HCEC 1CT (cell line): Measurements from ENCODE around the gene PIK3R1.
A peak's percentile ranks its signal among the peaks of the same experiment; 100 is the strongest.
"Not testable (repeated sequence)": the region's sequence is repeated elsewhere in the genome, so short reads cannot be mapped to it uniquely, and the experiment has no call there.

ENCODE experiments used
- DNase-seq: peaks from one replicate; pipeline ENCODE4 v3.0.0-alpha.2; 2017

The PIK3R1 gene

DNA sequence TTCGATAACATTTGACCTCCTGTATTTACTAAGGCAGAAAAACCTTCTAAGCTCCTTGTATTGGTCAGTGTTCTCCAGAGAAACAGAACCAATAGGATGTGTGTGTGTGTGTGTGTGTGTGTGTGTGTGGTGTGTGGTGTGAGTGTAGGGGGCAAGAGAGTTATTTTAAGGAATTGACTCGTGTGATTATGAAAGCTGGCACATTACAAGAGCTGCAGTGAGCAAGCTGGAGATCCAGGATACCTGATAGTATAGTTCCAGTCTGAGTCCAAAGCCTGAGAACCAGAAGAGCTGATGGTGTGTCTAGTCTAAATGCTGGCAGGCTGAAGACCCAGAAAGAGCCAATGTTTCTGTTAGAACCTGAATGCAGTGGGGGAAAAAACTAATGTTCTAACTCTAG lies 21.2 kb upstream of the PIK3R1 start:
- DNase-seq, result no peak

- DNase-seq, result no peak
Measured at GRCh38 chr5:68195137-68195536, 20.4 kb upstream of the PIK3R1 start.

DNA sequence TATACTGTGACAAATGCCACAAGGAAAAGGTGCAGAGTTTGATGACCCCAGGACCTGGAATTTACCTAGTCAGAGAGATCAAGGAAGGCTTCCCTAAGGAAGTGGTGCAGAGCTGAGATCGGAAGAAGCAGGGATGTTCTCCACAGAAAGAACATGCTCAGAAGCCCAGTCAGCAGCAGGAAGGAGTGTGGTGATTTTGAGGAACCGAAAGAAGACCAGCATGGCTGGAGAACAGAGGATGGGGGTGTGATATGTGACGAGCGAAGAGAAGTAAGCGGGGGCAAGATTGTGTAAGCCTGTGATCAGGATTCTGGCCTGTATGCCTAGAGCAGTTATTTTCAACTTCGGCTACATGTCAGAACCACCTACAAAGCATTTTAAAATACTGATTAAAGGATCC lies 18.7 kb upstream of the PIK3R1 start:
- DNase-seq, result no peak

GRCh38 chr5:68200288-68200687 lies 15.3 kb upstream of the PIK3R1 start:
- DNase-seq, result no peak

DNA sequence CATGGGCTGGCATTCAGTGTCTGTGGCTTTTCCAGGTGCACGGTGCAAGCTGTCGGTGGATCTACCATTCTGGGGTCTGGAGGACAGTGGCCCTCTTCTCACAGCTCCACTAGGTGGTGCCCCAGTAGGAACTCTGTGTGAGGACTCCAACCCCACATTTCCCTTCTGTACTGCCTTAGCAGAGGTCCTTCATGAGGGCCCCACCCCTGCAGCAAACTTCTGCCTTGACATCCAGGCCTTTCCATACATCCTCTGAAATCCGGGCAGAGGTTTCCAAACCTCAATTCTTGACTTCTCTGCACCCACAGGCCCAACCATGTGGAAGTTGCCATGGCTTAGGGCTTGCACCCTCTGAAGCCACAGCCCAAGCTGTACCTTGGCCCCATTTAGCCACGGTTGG lies 4.9 kb upstream of the PIK3R1 start:
- not testable (repeated sequence) for DNase-seq

DNA sequence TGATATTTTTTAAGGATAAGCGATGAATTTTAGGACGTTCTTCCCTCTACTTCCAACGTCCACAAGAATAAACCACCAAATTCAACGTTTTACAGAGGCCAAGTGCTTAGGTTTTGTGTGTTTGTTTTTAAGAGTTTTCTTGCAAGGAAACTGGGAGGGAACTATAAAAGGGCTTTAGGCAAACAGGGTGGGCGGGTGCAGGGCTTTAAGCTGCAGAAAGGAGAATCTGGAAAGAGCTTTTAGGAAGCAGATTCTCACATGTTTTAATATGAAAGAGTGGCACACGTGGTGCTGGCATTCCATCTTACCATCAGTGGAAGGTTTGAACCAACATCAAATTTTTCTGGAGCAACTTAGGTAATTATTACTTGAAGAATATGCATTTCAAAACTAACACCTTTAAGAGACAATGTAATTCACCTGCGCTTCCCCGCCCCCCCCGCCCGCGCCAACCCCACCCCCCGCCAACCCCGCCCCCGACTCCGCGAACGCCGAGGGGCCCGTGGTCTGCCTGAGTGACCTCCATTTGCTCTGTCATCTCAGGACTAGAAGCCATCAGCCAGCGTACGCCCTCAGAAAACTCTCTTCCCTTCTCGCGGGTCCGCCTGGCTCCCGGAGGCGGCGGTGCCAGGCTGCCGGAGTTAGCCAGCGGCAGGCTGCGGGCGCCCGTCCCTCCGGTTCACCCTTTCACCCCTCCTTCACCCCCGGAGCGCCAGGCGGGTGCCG lies 911 bp upstream of the PIK3R1 start:
- no peak for DNase-seq

- DNase-seq, result no peak
Measured at GRCh38 chr5:68215898-68216244, 315 bp downstream of the PIK3R1 start.

DNA sequence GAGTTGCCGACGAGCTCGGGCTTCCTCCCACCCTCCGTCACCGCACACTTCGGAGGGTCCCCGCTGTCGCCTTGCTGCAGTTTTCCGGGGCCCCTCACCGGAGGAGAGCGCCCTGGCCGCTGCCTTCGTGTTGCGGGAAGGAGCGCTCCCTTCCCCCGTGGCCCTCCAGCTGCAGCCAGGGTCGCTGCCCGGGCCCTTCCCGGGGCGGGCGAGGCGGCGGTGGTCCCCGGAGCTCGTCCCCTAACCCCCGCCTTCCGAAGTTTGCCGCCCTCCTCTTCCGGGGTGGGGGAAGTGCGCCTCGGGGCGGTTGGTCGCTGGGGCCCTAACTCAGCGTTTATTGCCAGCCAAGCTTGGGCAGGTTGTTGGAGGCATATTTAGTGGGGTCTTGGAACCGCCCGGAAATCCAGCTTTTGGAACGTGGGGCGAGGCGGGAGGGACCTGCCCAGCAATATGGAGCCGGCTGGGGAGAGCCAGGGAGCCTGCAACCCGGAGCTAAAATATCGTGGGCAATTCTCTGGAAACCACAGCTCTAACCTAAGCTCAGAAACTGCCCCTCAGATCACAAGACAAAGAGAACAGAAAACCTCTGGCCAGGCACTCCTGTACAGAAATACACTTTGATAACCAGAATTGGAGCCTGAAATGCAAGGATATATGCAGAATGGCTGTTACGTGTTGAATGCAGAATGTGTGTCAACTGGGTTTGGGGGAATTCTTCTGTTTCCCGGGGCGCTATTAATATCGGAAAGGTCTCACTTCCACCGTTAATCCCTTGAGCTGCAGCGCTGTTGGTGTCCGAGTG lies 890 bp downstream of the PIK3R1 start:
- DNase-seq, result peak; percentile 34

- no peak for DNase-seq
Measured at GRCh38 chr5:68217047-68217355, 1.4 kb downstream of the PIK3R1 start.

DNA sequence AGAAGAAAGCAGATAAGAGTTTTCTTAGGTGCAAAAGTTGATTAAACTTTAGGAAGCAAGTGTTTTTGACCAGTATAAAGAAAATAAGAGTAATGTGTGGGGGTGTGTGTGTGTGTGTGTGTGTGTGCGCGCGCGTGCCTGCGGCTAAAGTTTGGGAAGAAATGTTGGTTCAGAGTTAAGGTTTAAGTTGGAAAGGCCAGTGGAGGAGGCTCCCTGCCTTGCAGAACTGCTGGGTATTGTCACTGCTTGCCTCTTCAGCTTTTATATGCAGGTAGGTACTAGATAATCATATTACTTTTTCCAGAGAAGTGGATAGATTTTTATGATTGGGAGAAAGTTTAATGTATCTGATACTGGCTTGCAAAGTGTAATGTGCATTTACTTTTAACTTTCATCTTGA lies 2.0 kb downstream of the PIK3R1 start:
- no peak for DNase-seq

GRCh38 chr5:68219161-68219816 lies 3.7 kb downstream of the PIK3R1 start:
- no peak for DNase-seq

GRCh38 chr5:68220260-68220659 lies 4.7 kb downstream of the PIK3R1 start:
- DNase-seq, result no peak

GRCh38 chr5:68220914-68221313 lies 5.4 kb downstream of the PIK3R1 start:
- no peak for DNase-seq

GRCh38 chr5:68221488-68221887 lies 5.9 kb downstream of the PIK3R1 start:
- DNase-seq, result no peak

GRCh38 chr5:68222310-68222709 lies 6.8 kb downstream of the PIK3R1 start:
- DNase-seq, result no peak

GRCh38 chr5:68222824-68223354 lies 7.3 kb downstream of the PIK3R1 start:
- DNase-seq, result no peak

GRCh38 chr5:68223904-68224303 lies 8.3 kb downstream of the PIK3R1 start:
- no peak for DNase-seq

GRCh38 chr5:68224509-68225187 lies 9.1 kb downstream of the PIK3R1 start:
- peak; percentile 78 for DNase-seq

- DNase-seq, result peak; percentile 90
Measured at GRCh38 chr5:68225188-68225910, 9.8 kb downstream of the PIK3R1 start.

DNA sequence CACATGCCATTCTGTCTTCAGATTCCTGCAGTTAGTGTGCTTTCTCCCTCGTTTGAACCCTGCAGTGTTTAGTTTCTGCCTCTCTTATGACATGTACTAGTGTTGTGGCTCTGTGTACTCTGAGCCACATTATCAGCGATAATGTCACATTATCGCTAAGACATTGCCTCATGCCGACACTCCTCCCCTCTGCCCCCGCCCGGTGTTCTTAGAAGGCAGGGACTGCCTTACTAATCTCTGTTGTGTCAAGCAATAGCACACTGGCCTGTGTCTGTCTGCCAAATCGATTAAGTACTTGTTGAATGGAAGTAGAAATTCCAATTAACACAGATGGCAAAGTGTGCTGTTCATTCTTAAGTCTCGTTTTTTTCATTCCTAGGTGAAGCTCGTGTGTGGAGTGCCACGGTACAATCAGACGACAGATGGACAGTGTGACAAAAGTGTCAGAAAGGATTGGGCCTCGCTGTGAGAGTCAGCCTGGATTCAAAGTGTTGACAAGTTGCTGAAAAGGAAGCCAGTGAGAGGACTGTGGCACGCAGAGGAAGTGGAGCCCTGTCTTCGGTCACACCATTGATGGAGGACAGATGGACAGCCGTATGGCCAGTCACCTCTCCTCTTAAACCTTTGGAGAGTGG lies 10.5 kb downstream of the PIK3R1 start:
- DNase-seq, result no peak

DNA sequence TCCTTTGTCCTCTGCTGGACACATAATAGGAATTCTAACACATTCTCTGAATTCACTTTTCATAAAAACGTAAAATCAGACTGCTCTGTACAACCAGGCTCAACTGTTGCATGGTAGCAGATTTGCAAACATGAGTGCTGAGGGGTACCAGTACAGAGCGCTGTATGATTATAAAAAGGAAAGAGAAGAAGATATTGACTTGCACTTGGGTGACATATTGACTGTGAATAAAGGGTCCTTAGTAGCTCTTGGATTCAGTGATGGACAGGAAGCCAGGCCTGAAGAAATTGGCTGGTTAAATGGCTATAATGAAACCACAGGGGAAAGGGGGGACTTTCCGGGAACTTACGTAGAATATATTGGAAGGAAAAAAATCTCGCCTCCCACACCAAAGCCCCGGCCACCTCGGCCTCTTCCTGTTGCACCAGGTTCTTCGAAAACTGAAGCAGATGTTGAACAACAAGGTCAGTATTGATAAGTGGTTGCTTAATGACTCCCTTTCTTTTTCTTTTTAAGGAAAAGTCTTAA lies 11.1 kb downstream of the PIK3R1 start:
- DNase-seq, result no peak
